ENCODE measurements around the gene SCN2B.

DNA sequence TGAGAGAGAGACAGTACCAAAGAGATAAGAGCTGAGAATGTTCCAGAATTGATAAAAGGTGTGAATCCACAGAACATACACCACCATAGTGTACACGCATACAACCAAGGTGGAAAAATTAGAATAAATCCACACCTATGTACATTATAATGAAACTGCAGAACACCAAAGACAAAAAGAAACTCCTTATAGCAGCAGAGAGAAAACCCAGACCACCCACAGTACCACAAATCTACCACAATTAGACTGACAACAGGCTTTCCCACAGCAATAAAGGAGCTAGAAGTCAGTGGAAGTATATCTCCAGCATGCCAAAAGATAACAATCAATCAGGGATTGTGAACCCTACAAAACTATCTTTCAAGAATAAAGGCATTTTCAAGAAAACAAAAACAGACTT, 55.6 kb downstream of the SCN2B start:
- TF ChIP-seq EZH2 (IDR thresholded peaks at IDR 0.05) (no peak), POLR2AphosphoS5 (IDR thresholded peaks at IDR 0.05; ENCODE audit: borderline replicate concordance, low read depth, low read length) (no peak)

Data from SK-N-MC (cell line).